Epithelial cell of proximal tubule (primary cell): ENCODE measurements around the gene NATD1. TPM values are rescaled to one million over a fixed set of nuclear protein-coding genes. Genes with fewer than 3 reads are reported as not detected.
"Not testable (repeated sequence)": the region's sequence is repeated elsewhere in the genome, so short reads cannot be mapped to it uniquely, and the experiment has no call there.

Source experiments
- DNase-seq: peaks from one replicate; pipeline ENCODE4 v3.0.0-alpha.2; 2011; ENCODE audit warnings: low read depth
- H3K4me3 ChIP-seq: 2 replicates; pipeline ENCODE4 v1.5.1; 2011; ENCODE audit warnings: low read depth, mild to moderate bottlenecking, low read length
- total RNA-seq: library from RNA; depleted of rRNA; stranded (reverse); fragments of >200 nt; gene quantifications from 2 replicates; pipeline ENCODE4 v1.2.3, GENCODE V29; 2015
- TF ChIP-seq, protein P1 (sequence below): conservative IDR thresholded peaks from 2 replicates; pipeline ENCODE4 v1.5.1; 2012; ENCODE audit warnings: low read depth, mild to moderate bottlenecking, low read length

NATD1 gene
- total RNA-seq, 1 donor from 2014 or later: 6.4 TPM

DNA sequence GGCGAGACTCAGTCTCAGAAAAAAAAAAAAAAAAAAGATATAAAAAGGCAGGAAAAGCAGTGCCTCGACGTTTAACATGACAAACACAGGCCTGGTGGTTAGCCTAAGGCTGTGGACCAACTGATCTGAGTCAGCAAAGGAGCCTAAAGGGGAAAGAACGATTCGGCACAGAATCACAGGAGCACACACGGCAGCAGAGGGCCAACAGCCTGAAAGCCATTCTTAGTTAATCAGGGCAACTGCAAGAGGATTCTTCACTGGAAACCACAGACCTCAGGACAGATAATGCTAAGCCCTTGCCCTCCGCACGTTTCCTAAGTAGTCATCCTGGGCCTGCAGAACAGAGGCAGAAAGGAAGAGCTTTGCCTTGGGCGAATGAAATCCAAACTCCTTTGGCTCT, 53.9 kb downstream of the NATD1 start:
- no peak overlapping the region for H3K4me3 ChIP-seq
- TF ChIP-seq, protein P1, sequence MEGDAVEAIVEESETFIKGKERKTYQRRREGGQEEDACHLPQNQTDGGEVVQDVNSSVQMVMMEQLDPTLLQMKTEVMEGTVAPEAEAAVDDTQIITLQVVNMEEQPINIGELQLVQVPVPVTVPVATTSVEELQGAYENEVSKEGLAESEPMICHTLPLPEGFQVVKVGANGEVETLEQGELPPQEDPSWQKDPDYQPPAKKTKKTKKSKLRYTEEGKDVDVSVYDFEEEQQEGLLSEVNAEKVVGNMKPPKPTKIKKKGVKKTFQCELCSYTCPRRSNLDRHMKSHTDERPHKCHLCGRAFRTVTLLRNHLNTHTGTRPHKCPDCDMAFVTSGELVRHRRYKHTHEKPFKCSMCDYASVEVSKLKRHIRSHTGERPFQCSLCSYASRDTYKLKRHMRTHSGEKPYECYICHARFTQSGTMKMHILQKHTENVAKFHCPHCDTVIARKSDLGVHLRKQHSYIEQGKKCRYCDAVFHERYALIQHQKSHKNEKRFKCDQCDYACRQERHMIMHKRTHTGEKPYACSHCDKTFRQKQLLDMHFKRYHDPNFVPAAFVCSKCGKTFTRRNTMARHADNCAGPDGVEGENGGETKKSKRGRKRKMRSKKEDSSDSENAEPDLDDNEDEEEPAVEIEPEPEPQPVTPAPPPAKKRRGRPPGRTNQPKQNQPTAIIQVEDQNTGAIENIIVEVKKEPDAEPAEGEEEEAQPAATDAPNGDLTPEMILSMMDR: no peak
- DNase-seq: no peak

DNA sequence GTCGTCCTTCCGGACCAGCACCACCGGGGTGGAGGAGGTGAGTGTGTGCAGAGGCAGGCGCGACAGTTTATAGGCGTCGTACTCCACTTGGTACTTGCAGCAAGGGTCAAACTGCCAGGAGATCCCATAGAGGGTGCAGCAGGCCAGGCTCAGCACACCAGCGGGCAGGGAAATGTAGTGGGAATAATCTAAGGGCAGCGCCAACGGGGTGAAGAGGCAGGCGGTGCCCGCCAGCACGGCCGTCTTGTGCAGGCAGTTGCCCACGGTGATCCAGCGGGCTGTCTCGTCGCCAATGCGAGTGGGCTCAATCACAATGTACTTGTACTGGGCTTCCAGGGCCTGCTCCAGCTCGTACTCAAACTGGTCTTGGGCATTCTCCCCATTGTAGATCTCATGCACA, 54.8 kb downstream of the NATD1 start:
- no peak overlapping the region for H3K4me3 ChIP-seq
- no peak for DNase-seq
- TF ChIP-seq, protein P1: no peak

GRCh38 chr17:21196126-21196525, 57.1 kb downstream of the NATD1 start:
- TF ChIP-seq, protein P1: no peak
- H3K4me3 ChIP-seq: no peak overlapping the region
- no peak for DNase-seq

DNA sequence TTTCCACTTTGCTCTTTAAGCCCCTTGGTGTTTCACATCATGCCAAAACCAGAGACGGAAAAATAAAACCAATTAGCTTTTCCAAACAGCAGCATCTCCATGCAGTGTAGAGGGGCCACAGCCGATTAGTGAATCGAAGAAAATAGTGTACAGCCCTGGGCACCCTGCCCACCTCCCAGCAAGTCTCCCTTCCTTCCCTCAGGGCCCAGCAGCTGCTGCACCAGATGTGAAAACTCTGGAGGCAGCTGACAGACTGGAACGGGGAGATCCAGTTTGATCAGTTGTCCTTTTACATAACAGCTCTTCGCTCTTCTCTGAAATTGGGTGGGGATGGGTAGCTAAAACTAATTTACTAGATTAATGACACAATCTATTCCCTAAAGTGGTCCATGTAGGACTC, 58.5 kb downstream of the NATD1 start:
- DNase-seq: no peak
- TF ChIP-seq, protein P1: no peak
- H3K4me3 ChIP-seq: no peak overlapping the region

GRCh38 chr17:21194226-21194625, 59.0 kb downstream of the NATD1 start:
- H3K4me3 ChIP-seq: no peak overlapping the region
- TF ChIP-seq, protein P1: no peak
- DNase-seq: no peak

GRCh38 chr17:21193031-21193430, 60.2 kb downstream of the NATD1 start:
- no peak overlapping the region for H3K4me3 ChIP-seq
- TF ChIP-seq, protein P1: no peak
- no peak for DNase-seq

- not testable (repeated sequence) for DNase-seq, H3K4me3 ChIP-seq
Observed at GRCh38 chr17:21192414-21192813, 60.8 kb downstream of the NATD1 start.

DNA sequence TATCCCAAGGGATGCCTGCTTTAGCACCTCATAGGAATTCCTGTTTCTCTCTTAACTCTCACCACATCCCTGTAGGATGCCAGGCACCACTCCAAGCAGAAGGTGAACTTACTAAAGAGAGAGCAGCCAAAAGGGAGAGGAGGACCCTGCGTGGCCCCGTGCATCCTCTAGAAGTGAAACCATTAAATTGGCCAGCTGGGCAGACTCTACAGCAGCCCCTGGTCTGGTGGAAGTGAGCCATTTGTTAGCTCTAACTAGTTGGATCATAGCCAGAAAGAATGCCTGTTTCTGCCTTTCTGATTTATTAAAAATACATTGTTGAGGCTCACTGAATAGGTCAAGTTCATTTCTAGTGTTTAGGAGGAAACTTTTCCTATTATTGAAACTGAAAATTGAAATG, 61.5 kb downstream of the NATD1 start:
- H3K4me3 ChIP-seq: no peak overlapping the region
- TF ChIP-seq, protein P1: no peak
- no peak for DNase-seq
